ENCODE measurements around the gene SPTB.

SPTB gene

DNA sequence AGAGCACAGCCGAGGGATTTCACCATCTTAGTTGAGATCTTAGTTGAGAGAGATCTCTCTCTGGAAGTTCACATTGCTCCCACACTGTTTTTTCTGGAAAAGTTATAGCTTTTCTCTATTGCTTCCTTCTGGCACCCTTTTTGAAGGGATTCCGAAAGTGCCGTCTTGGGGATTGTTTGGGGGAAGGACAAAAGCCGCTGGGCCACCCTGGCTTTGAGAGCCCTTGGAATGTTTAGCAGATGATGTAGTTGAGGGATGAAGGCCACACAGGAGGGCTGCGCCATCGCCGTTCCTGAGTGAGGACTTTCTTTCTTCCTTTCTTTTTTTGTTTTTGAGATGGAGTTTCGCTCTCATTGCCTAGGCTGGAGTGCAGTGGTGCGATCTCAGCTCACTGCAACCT, 157.8 kb downstream of the SPTB start:
- peak overlapping the region; percentile 94 for H3K27ac ChIP-seq
- TF ChIP-seq, protein P1, sequence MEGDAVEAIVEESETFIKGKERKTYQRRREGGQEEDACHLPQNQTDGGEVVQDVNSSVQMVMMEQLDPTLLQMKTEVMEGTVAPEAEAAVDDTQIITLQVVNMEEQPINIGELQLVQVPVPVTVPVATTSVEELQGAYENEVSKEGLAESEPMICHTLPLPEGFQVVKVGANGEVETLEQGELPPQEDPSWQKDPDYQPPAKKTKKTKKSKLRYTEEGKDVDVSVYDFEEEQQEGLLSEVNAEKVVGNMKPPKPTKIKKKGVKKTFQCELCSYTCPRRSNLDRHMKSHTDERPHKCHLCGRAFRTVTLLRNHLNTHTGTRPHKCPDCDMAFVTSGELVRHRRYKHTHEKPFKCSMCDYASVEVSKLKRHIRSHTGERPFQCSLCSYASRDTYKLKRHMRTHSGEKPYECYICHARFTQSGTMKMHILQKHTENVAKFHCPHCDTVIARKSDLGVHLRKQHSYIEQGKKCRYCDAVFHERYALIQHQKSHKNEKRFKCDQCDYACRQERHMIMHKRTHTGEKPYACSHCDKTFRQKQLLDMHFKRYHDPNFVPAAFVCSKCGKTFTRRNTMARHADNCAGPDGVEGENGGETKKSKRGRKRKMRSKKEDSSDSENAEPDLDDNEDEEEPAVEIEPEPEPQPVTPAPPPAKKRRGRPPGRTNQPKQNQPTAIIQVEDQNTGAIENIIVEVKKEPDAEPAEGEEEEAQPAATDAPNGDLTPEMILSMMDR (conservative IDR thresholded peaks at IDR 0.05; ENCODE audit: low read depth) = no peak
- ChIA-PET CTCF (interaction anchor here (0.6 to 0.7 kb wide), 2 partner anchors 46 to 59 kb away, joined by 3 read pairs; no protein-coding TSS in a partner anchor), POLR2A (ENCODE audit: low non-redundant PET) (no interaction called here)
- no peak for DNase-seq (ENCODE audit: low spot score)

DNA sequence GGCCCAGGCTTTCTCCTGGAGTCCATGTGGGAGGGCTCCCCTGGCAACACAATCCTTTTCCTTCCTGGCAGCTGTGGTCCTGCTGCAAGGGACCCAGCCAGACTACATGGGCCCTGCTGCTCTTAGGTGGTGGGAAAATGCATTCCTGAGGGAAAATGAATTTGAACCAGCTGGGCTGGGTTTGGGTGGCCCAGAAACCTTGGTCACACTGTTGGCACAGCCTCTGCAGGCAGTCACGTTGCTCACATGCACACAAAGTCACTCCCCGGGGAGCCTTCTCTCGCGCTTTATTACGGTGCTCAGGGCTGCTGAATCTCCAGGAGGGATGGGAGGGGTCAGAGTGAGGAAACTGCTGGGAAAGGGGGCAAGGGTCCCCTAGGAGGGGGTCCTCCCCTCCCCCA, 158.3 kb downstream of the SPTB start:
- DNase-seq (ENCODE audit: low spot score) = no peak
- H3K27ac ChIP-seq = peak overlapping the region; percentile 94
- POLR2A ChIA-PET (ENCODE audit: low non-redundant PET) = no interaction called here
- CTCF ChIA-PET = interaction anchor here (0.5 to 0.7 kb wide), 3 partner anchors 45 to 325 kb away, joined by 3 to 4 read pairs (median 3); no protein-coding TSS in a partner anchor
- TF ChIP-seq, protein P1 (conservative IDR thresholded peaks at IDR 0.05; ENCODE audit: low read depth) = no peak

DNA sequence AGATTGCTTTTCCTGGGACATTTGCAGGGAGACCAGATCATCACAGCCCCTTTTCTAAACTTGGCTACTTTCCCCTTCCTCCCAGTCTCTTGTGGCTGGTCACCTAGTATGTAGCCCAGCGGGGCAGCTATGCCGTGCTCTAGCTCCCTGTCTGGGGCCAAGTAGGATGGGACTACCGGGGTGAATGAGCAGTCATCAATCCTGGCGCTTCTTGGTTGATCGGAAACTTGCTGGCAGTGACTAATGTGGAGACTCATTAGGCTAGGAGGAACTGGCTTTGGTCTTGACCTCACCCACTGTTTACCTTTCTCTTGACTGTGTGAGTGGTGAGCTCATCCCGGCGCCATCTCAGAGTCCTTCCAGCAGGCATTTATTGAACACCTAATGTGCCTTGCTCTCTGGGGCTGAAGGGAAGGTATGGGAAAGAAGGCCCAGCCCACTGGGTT, 159.6 kb downstream of the SPTB start:
- H3K27ac ChIP-seq = peak overlapping the region; percentile 94
- DNase-seq (ENCODE audit: low spot score) = peak; percentile 91
- CTCF ChIA-PET = interaction anchor here (0.9 kb wide), 1 partner anchor 48 kb away, joined by 5 read pairs; no protein-coding TSS in a partner anchor
- POLR2A ChIA-PET (ENCODE audit: low non-redundant PET) = interaction anchor here (0.6 to 0.8 kb wide), 2 partner anchors 16 to 39 kb away, joined by 3 read pairs; partner anchors contain the start of gene PLEKHG3
- TF ChIP-seq, protein P1 (conservative IDR thresholded peaks at IDR 0.05; ENCODE audit: low read depth) = no peak

DNA sequence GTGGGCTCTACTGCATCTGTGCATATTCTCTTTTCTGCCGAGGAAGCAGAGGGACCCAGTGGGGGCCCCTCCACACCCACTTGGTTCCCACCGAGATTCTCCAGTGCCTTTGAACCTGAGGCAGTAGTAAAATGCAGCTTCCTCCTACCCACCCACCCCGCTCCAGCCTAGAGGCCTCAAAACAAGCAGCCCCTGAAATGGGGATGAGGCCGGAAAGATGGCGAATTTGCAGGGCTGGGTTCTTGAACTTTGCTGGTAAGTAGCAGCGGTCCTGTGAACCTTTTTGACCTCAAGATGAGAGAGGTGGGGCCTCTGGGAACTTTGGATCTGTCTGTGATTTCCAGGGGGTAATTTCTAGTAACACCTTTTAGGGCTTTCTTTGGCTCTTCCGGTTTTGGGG, 160.1 kb downstream of the SPTB start:
- ChIA-PET POLR2A (ENCODE audit: low non-redundant PET) (interaction anchor here (0.8 kb wide), 1 partner anchor 15 kb away, joined by 3 read pairs; the partner anchor contains the start of gene PLEKHG3), CTCF (no interaction called here)
- TF ChIP-seq, protein P1 (conservative IDR thresholded peaks at IDR 0.05; ENCODE audit: low read depth) = no peak
- H3K27ac ChIP-seq = peak overlapping the region; percentile 94
- no peak for DNase-seq (ENCODE audit: low spot score)

DNA sequence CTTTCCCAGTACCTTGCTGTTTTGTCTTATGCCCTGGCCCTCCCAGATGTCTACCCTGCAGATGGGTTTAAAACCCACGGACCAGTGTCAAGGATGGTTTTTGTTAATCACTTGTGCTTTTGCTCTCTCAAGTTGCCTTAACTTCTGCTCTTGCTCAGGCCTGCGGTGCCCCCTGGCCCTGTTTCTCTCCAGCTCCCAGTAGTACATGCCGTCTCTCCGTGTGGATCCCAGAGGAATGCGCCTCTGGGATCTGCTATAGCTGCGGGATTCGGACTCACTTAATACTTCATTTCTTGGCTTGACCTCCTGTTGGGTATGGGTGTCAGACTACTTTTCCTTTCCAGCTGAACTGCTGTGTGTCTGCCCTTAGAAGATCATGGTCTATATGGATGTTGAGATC, 160.9 kb downstream of the SPTB start:
- CTCF ChIA-PET = interaction anchor here (2.2 kb wide), 1 partner anchor 11 kb away, joined by 6 read pairs; no protein-coding TSS in a partner anchor

DNA sequence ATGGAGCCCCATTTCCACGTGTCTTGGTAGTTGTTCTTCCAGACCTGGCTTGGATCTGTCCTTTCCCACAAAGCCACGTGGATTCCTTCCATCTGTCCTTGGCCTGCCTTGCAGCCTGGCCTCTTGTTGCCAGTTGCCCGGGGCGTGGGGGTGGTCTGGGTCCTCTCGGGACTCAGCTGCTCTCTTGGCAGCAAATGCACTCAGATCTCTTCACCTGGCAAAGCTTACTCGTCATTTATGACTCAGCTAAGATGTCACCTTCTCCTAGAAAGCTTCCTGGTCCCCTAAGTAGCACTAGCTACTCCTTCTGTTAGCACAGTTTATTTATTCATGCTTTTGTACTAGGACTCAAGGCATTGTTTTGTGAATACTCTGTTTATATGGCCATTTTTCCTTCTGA, 161.8 kb downstream of the SPTB start:
- CTCF ChIA-PET = interaction anchor here (2.2 kb wide), 1 partner anchor 11 kb away, joined by 6 read pairs; no protein-coding TSS in a partner anchor
- H3K27ac ChIP-seq = peak overlapping the region; percentile 78
- TF ChIP-seq, protein P1 (conservative IDR thresholded peaks at IDR 0.05; ENCODE audit: low read depth) = no peak
- DNase-seq (ENCODE audit: low spot score) = no peak
- POLR2A ChIA-PET (ENCODE audit: low non-redundant PET) = interaction anchor here (0.6 kb wide), 1 partner anchor 10 kb away, joined by 3 read pairs; no protein-coding TSS in a partner anchor

More for the DNA sequence above, 160.9 kb downstream of the SPTB start:
- peak overlapping the region; percentile 53 for H3K27ac ChIP-seq
- no peak for DNase-seq (ENCODE audit: low spot score)
- TF ChIP-seq, protein P1 (conservative IDR thresholded peaks at IDR 0.05; ENCODE audit: low read depth) = no peak
- POLR2A ChIA-PET (ENCODE audit: low non-redundant PET) = no interaction called here
